Aorta (tissue), 5 donors: ENCODE results near the gene ZNF423. TPM values are rescaled to one million over a fixed set of nuclear protein-coding genes. Genes with fewer than 3 reads are reported as not detected.

Experiments
- ATAC-seq: fragments of 200-7000 bp; cut with Tn5 transposase; one replicate; pipeline ENCODE4 v1.9.1; 2022; ENCODE audit warnings: moderate library complexity; ENCODE audit not compliant: low FRiP score
- DNase-seq, 2 donors: peaks; one replicate each; pipeline ENCODE4 v3.0.0-alpha.2; 2020
- H3K27ac ChIP-seq, 2 donors: one replicate each; pipeline ENCODE4 v1.5.1; 2013; ENCODE audit warnings: low read length in 2 of 2, mild to moderate bottlenecking in 2 of 2, moderate library complexity in 2 of 2, control low read depth in 1 of 2, inconsistent platforms in 1 of 2, low read depth in 1 of 2
- H3K27me3 ChIP-seq, 2 donors: one replicate each; pipeline ENCODE4 v1.6.1; 2013; ENCODE audit warnings: control low read depth in 1 of 2, low read length in 1 of 2, mild to moderate bottlenecking in 1 of 2, moderate library complexity in 1 of 2; ENCODE audit not compliant: insufficient read depth in 2 of 2, control insufficient read depth in 1 of 2
- H3K36me3 ChIP-seq, 2 donors: one replicate each; pipeline ENCODE4 v1.6.1; 2013; ENCODE audit warnings: control low read depth in 1 of 2, low read length in 1 of 2, mild to moderate bottlenecking in 1 of 2; ENCODE audit not compliant: insufficient read depth in 2 of 2, control insufficient read depth in 1 of 2
- H3K4me1 ChIP-seq, 2 donors: one replicate each; pipeline ENCODE4 v1.6.1; 2013; ENCODE audit warnings: low read length in 2 of 2, control low read depth in 1 of 2, mild to moderate bottlenecking in 1 of 2, moderate library complexity in 1 of 2; ENCODE audit not compliant: insufficient read depth in 2 of 2, control insufficient read depth in 1 of 2
- H3K4me3 ChIP-seq, 2 donors: one replicate each; pipeline ENCODE4 v1.5.1; 2013; ENCODE audit warnings: low read length in 2 of 2, control low read depth in 1 of 2, mild to moderate bottlenecking in 1 of 2
- H3K9me3 ChIP-seq: one replicate; pipeline ENCODE4 v1.6.1; 2013; ENCODE audit warnings: mild to moderate bottlenecking, low read length; ENCODE audit not compliant: control insufficient read depth
- WGBS, 2 donors: extraction: QIAGEN DNeasy Blood & Tissue Kit; methylation state at CpG; one replicate each; pipeline ENCODE4 v1.1.7; 2013; 5-methylcytosine and 5-hydroxymethylcytosine counted together
- intact Hi-C, 2 donors: fragments of 100-400 bp; cut with DNase I; formaldehyde crosslinking; loops; one replicate each; pipeline versions ENCODE4 v1.14.2 to v1.15.0; 2022
- polyA plus RNA-seq, 2 donors: library from polyadenylated mRNA; stranded (reverse); fragments of 200-250 nt; gene quantifications; one replicate each; pipeline ENCODE4 v1.2.3, GENCODE V29; 2013
- total RNA-seq, 2 donors: library from RNA; stranded (reverse); fragmentation: NEBNext Ultra II Directional; extraction: Animal tissue kit (Norgen Biotek cat#: 25700); gene quantifications; one replicate each; pipeline ENCODE4 v1.2.1, GENCODE V29; 2021
- donor health status: healthy with polysubstance abuse.
- donor health status: Bipolar disorder and iron deficiency.
- donor health status: DM: no; HTN: no; CAD: no.
- donor health status: DM: no; HTN: no; CAD: no.
- donor health status: DM: yes; HTN: yes; CAD: no.

The ZNF423 gene
- total and polyA plus RNA-seq, 4 donors, result 3.1 to 43.1 (median 10.0) TPM

GRCh38 chr16:49483251-49483650 is 372.7 kb downstream of the ZNF423 start:
- Histone ChIP-seq H3K4me1 (peaks cover 1 to 2% of the 10 kb centered on the region in 2 donors), H3K4me3 (no peak overlapping the region), H3K27me3 (no peaks in the 10 kb centered on the region), H3K9me3 (no peaks in the 10 kb centered on the region), H3K27ac (no peak overlapping the region), H3K36me3 (no peaks in the 10 kb centered on the region)
- no peak for ATAC-seq
- 90 to 93% methylated on average over 9 of the region's 9 CpGs for WGBS, 2 donors
- intact Hi-C loops, result loop anchor here in 1 of 2 donors (10.0 kb wide), 1 partner anchor 372 kb away; the partner anchor contains the start of gene ZNF423
- peak in 1 of 2 donors; percentile 6 for DNase-seq

DNA sequence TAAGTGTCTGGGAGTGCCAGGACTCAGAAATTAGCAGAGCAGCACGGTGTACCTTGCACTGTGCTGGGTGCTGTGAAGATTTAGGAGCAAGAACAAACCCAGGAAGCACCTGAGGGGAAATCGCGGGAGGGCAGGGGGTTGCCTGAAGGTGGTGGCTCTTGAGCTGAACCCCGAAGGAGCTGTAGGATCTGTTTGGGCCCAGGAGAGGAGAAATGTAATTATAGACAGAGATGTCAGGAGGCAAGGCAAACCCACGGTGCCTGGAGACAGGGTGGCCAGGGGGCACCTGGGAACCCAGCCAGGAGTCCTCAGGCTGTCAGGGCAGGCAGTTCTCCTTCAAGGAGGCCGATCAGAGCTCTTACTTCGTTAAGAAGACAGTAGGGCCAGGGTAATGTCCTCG is 373.2 kb downstream of the ZNF423 start:
- ATAC-seq (no peak), DNase-seq (peak in 1 of 2 donors; percentile 24)
- no peaks in the 10 kb centered on the region for H3K9me3 ChIP-seq
- intact Hi-C loops, result loop anchor here in 1 of 2 donors (10.0 kb wide), 1 partner anchor 372 kb away; the partner anchor contains the start of gene ZNF423
- H3K4me3 ChIP-seq, result no peak overlapping the region
- no peak overlapping the region for H3K27ac ChIP-seq
- H3K4me1 ChIP-seq, result peaks cover 3 to 8% of the 10 kb centered on the region in 2 donors
- WGBS, 2 donors, result 80 to 90% methylated on average over 8 of the region's 8 CpGs
- no peaks in the 10 kb centered on the region for H3K27me3 ChIP-seq
- H3K36me3 ChIP-seq, result no peaks in the 10 kb centered on the region

GRCh38 chr16:49478616-49479015 is 377.3 kb downstream of the ZNF423 start:
- no peak for DNase-seq
- peaks cover 3 to 9% of the 10 kb centered on the region in 2 donors for H3K4me1 ChIP-seq
- no peak overlapping the region for H3K27ac ChIP-seq
- H3K9me3 ChIP-seq, result no peaks in the 10 kb centered on the region
- intact Hi-C loops, result no loop called here
- no peak for ATAC-seq
- no peak overlapping the region for H3K4me3 ChIP-seq
- H3K27me3 ChIP-seq, result no peaks in the 10 kb centered on the region
- no peaks in the 10 kb centered on the region for H3K36me3 ChIP-seq

DNA sequence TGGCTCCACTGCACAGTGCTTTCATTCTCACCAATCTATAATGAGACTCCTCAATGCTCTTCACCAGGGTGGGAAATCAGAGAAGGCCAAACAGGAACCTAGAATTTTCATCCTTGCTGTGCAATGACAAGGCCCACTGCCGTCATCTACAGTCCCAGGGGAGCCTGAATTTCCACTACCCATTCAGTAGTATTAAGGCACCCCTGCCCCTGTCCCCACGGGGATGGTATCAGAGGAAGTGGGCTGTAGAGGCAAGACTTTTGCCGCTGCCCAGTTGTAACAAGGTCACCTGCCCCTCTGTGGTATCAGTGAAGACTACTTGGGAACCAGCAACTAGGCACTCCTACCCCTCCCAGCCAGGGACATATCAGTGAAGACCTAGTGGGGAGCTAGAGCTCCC is 377.8 kb downstream of the ZNF423 start:
- Histone ChIP-seq H3K4me3 (no peak overlapping the region), H3K27ac (no peak overlapping the region), H3K4me1 (peaks cover 3 to 9% of the 10 kb centered on the region in 2 donors), H3K27me3 (no peaks in the 10 kb centered on the region), H3K9me3 (no peaks in the 10 kb centered on the region), H3K36me3 (no peaks in the 10 kb centered on the region)
- 79 to 83% methylated on average over 3 of the region's 3 CpGs for WGBS, 2 donors
- ATAC-seq, result no peak
- peak; percentile 1 to 27 for DNase-seq
- intact Hi-C loops, result no loop called here

DNA sequence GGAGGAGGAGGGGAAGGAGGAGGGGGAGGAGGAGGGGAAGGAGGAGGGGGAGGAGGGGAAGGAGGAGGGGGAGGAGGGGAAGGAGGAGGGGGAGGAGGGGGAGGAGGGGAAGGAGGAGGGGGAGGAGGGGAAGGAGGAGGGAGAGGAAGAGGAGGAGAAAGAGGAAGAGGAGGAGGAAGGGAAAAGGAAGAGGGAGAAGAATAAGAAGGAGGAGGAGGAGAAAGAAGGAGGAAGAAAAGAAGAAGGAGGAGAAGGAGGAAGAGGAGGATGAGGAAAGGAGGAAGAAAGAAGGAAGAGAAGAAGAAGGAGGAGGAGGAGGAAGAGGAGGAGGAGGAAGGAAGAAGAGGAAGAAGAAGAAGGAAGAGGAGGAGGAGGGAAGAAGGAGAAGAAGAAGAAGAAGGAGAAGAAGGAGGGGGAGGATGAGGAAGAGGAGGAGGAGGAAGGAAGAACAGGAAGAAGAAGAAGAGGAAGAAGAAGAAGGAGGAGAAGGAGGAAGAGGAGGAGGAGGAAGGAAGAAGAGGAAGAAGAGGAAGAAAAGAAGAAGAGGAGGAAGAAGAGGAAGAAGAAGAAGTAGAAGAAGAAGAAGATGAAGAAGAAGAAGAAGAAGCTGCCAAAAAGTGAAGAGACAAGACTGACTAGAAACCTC is 378.5 kb downstream of the ZNF423 start:
- no peak overlapping the region for H3K4me3 ChIP-seq
- intact Hi-C loops, result no loop called here
- H3K36me3 ChIP-seq, result no peaks in the 10 kb centered on the region
- ATAC-seq (no peak), DNase-seq (no peak)
- H3K27ac ChIP-seq, result no peak overlapping the region
- H3K4me1 ChIP-seq, result peaks cover 3 to 9% of the 10 kb centered on the region in 2 donors
- no peaks in the 10 kb centered on the region for H3K27me3 ChIP-seq
- no peaks in the 10 kb centered on the region for H3K9me3 ChIP-seq

DNA sequence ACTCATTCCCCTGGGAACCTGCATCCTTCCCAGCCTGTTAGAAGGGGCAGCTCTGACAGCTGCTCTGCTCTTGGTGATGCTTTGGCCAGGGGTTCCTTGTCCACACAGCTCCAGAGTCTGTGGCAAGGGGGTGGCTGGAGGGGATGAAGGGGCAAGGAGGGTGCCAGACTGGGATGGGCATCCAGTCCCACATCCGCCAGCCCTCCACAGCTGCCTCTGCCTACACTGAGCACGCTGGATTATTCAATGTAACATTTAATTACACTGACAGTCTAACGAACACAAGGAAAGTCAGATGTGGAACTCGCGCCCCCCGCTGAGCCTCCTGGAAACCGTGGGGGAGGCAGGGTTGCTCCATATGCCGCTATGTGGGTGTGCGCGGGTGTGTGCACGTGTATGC is 381.2 kb downstream of the ZNF423 start:
- WGBS, 2 donors, result 85 to 91% methylated on average over 11 of the region's 11 CpGs
- Histone ChIP-seq H3K4me1 (peaks cover 3 to 9% of the 10 kb centered on the region in 2 donors), H3K36me3 (no peaks in the 10 kb centered on the region), H3K27me3 (no peaks in the 10 kb centered on the region), H3K4me3 (no peak overlapping the region), H3K9me3 (no peaks in the 10 kb centered on the region), H3K27ac (no peak overlapping the region)
- ATAC-seq, result no peak
- peak in 1 of 2 donors; percentile 31 for DNase-seq
- intact Hi-C loops, result no loop called here

DNA sequence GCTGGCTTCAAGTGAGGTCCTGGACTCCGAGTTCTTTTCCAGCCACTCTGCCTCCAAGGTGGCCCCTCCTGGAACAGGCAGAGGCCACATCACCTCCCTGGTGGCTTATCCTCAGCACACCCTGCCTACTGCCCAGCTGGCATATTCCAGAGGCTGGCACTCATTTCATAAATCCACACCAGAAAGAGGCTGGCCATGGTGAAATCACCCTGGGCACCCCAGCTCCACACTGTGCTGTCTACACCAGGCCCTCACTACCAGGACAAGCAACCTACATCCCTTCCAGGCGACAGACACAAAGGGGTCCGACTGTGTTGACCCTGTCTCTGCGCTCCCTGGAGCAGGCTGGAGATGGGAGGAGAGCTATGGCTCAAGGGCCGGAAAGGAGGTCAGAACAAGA is 382.1 kb downstream of the ZNF423 start:
- H3K27me3 ChIP-seq, result no peaks in the 10 kb centered on the region
- H3K4me1 ChIP-seq, result peaks cover 3 to 9% of the 10 kb centered on the region in 2 donors
- DNase-seq (peak in 1 of 2 donors; percentile 16), ATAC-seq (peak; percentile 27)
- no peak overlapping the region for H3K4me3 ChIP-seq
- intact Hi-C loops, result no loop called here
- no peak overlapping the region for H3K27ac ChIP-seq
- 59 to 65% methylated on average over 5 of the region's 5 CpGs for WGBS, 2 donors
- no peaks in the 10 kb centered on the region for H3K9me3 ChIP-seq
- H3K36me3 ChIP-seq, result no peaks in the 10 kb centered on the region

- no peaks in the 10 kb centered on the region for H3K27me3 ChIP-seq
- 78 to 94% methylated on average over 5 of the region's 5 CpGs for WGBS, 2 donors
- H3K9me3 ChIP-seq, result no peaks in the 10 kb centered on the region
- ATAC-seq (no peak), DNase-seq (peak in 1 of 2 donors; percentile 16)
- peaks cover under 1 to 5% of the 10 kb centered on the region in 2 donors for H3K4me1 ChIP-seq
- H3K36me3 ChIP-seq, result no peaks in the 10 kb centered on the region
- no peak overlapping the region for H3K4me3 ChIP-seq
- intact Hi-C loops, result no loop called here
- no peak overlapping the region for H3K27ac ChIP-seq
These were observed 382.8 kb downstream of the ZNF423 start for GRCh38 chr16:49473131-49473530.

DNA sequence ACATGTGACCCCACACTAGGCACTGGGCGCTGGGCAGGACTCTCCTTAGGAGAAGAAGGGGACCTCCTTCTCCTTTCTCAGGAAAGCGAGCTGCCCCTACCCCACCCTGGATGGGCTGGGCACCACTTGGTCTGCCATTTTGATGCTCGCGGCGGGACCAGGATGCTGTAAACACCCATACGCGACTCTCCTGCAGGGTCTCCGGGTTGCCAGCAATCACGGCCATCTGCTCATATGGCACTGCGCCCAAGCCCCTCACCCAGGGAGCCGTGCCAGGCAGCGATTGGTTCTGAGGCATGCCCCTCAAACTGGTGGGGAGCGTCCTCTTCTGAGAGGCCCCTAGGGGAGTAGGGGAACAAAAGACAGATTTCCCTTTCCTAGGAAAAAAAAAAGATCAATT is 383.3 kb downstream of the ZNF423 start:
- Histone ChIP-seq H3K9me3 (no peaks in the 10 kb centered on the region), H3K36me3 (no peaks in the 10 kb centered on the region), H3K4me1 (no peaks in the 10 kb centered on the region), H3K4me3 (no peak overlapping the region), H3K27me3 (no peaks in the 10 kb centered on the region), H3K27ac (no peak overlapping the region)
- 91% methylated on average over 13 of the region's 13 CpGs for WGBS, 2 donors
- intact Hi-C loops, result no loop called here
- ATAC-seq (no peak), DNase-seq (peak in 1 of 2 donors; percentile 17)
